ENCODE data around the gene SCP2D1.
"Not testable (repeated sequence)": the region's sequence is repeated elsewhere in the genome, so short reads cannot be mapped to it uniquely, and the experiment has no call there.

SCP2D1 gene

GRCh38 chr20:18813483-18813882, at the start of gene SCP2D1:
Gene SCP2D1, plus strand, starts transcription at chr20:18813783. Its CDS starts 33 bp downstream, at chr20:18813816.
- DNase-seq = no peak

GRCh38 chr20:18767676-18768075, 45.9 kb upstream of the SCP2D1 start:
- no peak for DNase-seq

- DNase-seq = no peak
These were observed 40.0 kb upstream of the SCP2D1 start for GRCh38 chr20:18773566-18773965.

GRCh38 chr20:18774207-18774606, 39.4 kb upstream of the SCP2D1 start:
- DNase-seq = no peak

GRCh38 chr20:18775633-18776032, 38.0 kb upstream of the SCP2D1 start:
- DNase-seq = no peak

GRCh38 chr20:18778690-18779392, 34.7 kb upstream of the SCP2D1 start:
- no peak for DNase-seq

GRCh38 chr20:18780385-18781130, 33.0 kb upstream of the SCP2D1 start:
- DNase-seq = no peak

- no peak for DNase-seq
These were observed 32.1 kb upstream of the SCP2D1 start for GRCh38 chr20:18781509-18781908.

- no peak for DNase-seq
These were observed 30.1 kb upstream of the SCP2D1 start for GRCh38 chr20:18783385-18783959.

- DNase-seq = not testable (repeated sequence)
These were observed 26.5 kb upstream of the SCP2D1 start for GRCh38 chr20:18787046-18787445.

GRCh38 chr20:18788021-18788420, 25.6 kb upstream of the SCP2D1 start:
- DNase-seq = no peak

- DNase-seq = no peak
These were observed 22.8 kb upstream of the SCP2D1 start for GRCh38 chr20:18790787-18791186.

GRCh38 chr20:18793625-18794427, 19.8 kb upstream of the SCP2D1 start:
- peak; percentile 55 for DNase-seq

- no peak for DNase-seq
These were observed 19.2 kb upstream of the SCP2D1 start for GRCh38 chr20:18794428-18794787.

GRCh38 chr20:18795366-18795765, 18.2 kb upstream of the SCP2D1 start:
- DNase-seq = no peak

- no peak for DNase-seq
These were observed 17.2 kb upstream of the SCP2D1 start for GRCh38 chr20:18796282-18796833.

GRCh38 chr20:18801516-18801915, 12.1 kb upstream of the SCP2D1 start:
- no peak for DNase-seq

- DNase-seq = no peak
These were observed 11.5 kb upstream of the SCP2D1 start for GRCh38 chr20:18802012-18802634.

GRCh38 chr20:18805881-18806280, 7.7 kb upstream of the SCP2D1 start:
- DNase-seq = no peak

GRCh38 chr20:18808712-18809111, 4.9 kb upstream of the SCP2D1 start:
- no peak for DNase-seq

GRCh38 chr20:18811186-18811585, 2.4 kb upstream of the SCP2D1 start:
- no peak for DNase-seq

- DNase-seq = no peak
These were observed 1.7 kb upstream of the SCP2D1 start for GRCh38 chr20:18811904-18812303.

Data from SIG-M5 (cell line).